H9 (cell line): Measurements from ENCODE around the gene SLC17A1. TPM values are rescaled to one million over a fixed set of nuclear protein-coding genes. Genes with fewer than 3 reads are reported as not detected.

Experiments
- DNase-seq: peaks from one replicate; pipeline ENCODE4 v3.0.0-alpha.2; 2017
- H2AFZ ChIP-seq: one replicate; pipeline ENCODE4 v1.6.1; 2013; ENCODE audit warnings: mild to moderate bottlenecking, low read length, control low read depth, moderate library complexity
- H2AK5ac ChIP-seq: 2 replicates; pipeline ENCODE4 v1.6.1; 2013; ENCODE audit warnings: low read length, control low read depth, mixed read lengths; ENCODE audit not compliant: insufficient read length
- H2BK120ac ChIP-seq: one replicate; pipeline ENCODE4 v1.6.1; 2013; ENCODE audit warnings: low read depth, mild to moderate bottlenecking, low read length, control low read depth, inconsistent platforms; ENCODE audit not compliant: poor library complexity, severe bottlenecking
- H2BK12ac ChIP-seq: 2 replicates; pipeline ENCODE4 v1.6.1; 2013; ENCODE audit warnings: low read length, control low read depth, mixed read lengths, low read depth; ENCODE audit not compliant: insufficient read length
- H2BK15ac ChIP-seq: 2 replicates; pipeline ENCODE4 v1.6.1; 2013; ENCODE audit warnings: low read depth, low read length, control low read depth
- H2BK20ac ChIP-seq: one replicate; pipeline ENCODE4 v1.6.1; 2013; ENCODE audit warnings: low read depth, mild to moderate bottlenecking, low read length, control low read depth, inconsistent platforms; ENCODE audit not compliant: poor library complexity, severe bottlenecking
- H2BK5ac ChIP-seq: 2 replicates; pipeline ENCODE4 v1.6.1; 2013; ENCODE audit warnings: low read length, control low read depth, mixed read lengths; ENCODE audit not compliant: insufficient read length
- H3K14ac ChIP-seq: 2 replicates; pipeline ENCODE4 v1.6.1; 2013; ENCODE audit warnings: low read length, control low read depth; ENCODE audit not compliant: insufficient read depth
- H3K18ac ChIP-seq: 2 replicates; pipeline ENCODE4 v1.6.1; 2013; ENCODE audit warnings: low read depth, mild to moderate bottlenecking, mixed read lengths, low read length, control low read depth; ENCODE audit not compliant: insufficient read length
- H3K23ac ChIP-seq: 2 replicates; pipeline ENCODE4 v1.6.1; 2013; ENCODE audit warnings: low read length, control low read depth, mixed read lengths, low read depth; ENCODE audit not compliant: insufficient read length
- H3K23me2 ChIP-seq: 2 replicates; pipeline ENCODE4 v1.6.1; 2013; ENCODE audit warnings: low read depth, mild to moderate bottlenecking, mixed read lengths, low read length, control low read depth; ENCODE audit not compliant: insufficient read length, poor library complexity, severe bottlenecking
- H3K27ac ChIP-seq: 2 replicates; pipeline ENCODE4 v1.5.1; 2013; ENCODE audit warnings: low read length, control low read depth, mixed read lengths, low read depth; ENCODE audit not compliant: insufficient read length
- H3K27me3 ChIP-seq: 2 replicates; pipeline ENCODE4 v1.6.1; 2013; ENCODE audit warnings: low read length, control low read depth, inconsistent platforms; ENCODE audit not compliant: insufficient read depth
- H3K4ac ChIP-seq: 2 replicates; pipeline ENCODE4 v1.6.1; 2013; ENCODE audit warnings: low read depth, mild to moderate bottlenecking, control low read depth, inconsistent platforms, low read length, moderate library complexity
- H3K4me1 ChIP-seq: 2 replicates; pipeline ENCODE4 v1.6.1; 2013; ENCODE audit warnings: low read length, control low read depth, inconsistent platforms; ENCODE audit not compliant: insufficient read depth
- H3K4me2 ChIP-seq: 2 replicates; pipeline ENCODE4 v1.6.1; 2013; ENCODE audit warnings: low read length, control low read depth, mixed read lengths; ENCODE audit not compliant: insufficient read length, insufficient read depth
- H3K56ac ChIP-seq: 2 replicates; pipeline ENCODE4 v1.6.1; 2013; ENCODE audit warnings: low read depth, mild to moderate bottlenecking, mixed read lengths, low read length, control low read depth; ENCODE audit not compliant: insufficient read length
- H3K79me1 ChIP-seq: 2 replicates; pipeline ENCODE4 v1.6.1; 2013; ENCODE audit warnings: low read depth, mild to moderate bottlenecking, moderate library complexity, low read length, control low read depth, inconsistent platforms; ENCODE audit not compliant: insufficient read depth, poor library complexity, severe bottlenecking
- H3K79me2 ChIP-seq: 2 replicates; pipeline ENCODE4 v1.6.1; 2013; ENCODE audit warnings: low read length, control low read depth, inconsistent platforms; ENCODE audit not compliant: insufficient read depth
- H3K9ac ChIP-seq: 2 replicates; pipeline ENCODE4 v1.6.1; 2013; ENCODE audit warnings: low read length, control low read depth, mixed read lengths; ENCODE audit not compliant: insufficient read length; ENCODE audit errors: extremely low read depth
- H3K9me3 ChIP-seq: one replicate; pipeline ENCODE4 v1.6.1; 2013; ENCODE audit warnings: low read depth, low read length, inconsistent platforms; ENCODE audit not compliant: control insufficient read depth
- H3T11ph ChIP-seq: one replicate; pipeline ENCODE4 v1.6.1; 2013; ENCODE audit warnings: mild to moderate bottlenecking, low read length, control low read depth, inconsistent platforms
- H4K20me1 ChIP-seq: one replicate; pipeline ENCODE4 v1.6.1; 2013; ENCODE audit not compliant: control insufficient read depth, insufficient read length, insufficient read depth
- H4K5ac ChIP-seq: 2 replicates; pipeline ENCODE4 v1.6.1; 2013; ENCODE audit warnings: low read depth, mild to moderate bottlenecking, mixed read lengths, low read length, control low read depth; ENCODE audit not compliant: insufficient read length
- H4K8ac ChIP-seq: replicated peaks from 2 replicates; pipeline ENCODE4 v1.6.1; 2013; ENCODE audit warnings: low read length, control low read depth, mixed read lengths, low read depth; ENCODE audit not compliant: insufficient read length
- H4K91ac ChIP-seq: 2 replicates; pipeline ENCODE4 v1.6.1; 2013; ENCODE audit warnings: low read depth, mild to moderate bottlenecking, moderate library complexity, mixed read lengths, low read length, control low read depth; ENCODE audit not compliant: insufficient read length
- H3K27ac Mint-ChIP-seq, 3 experiments: 2 replicates in 2 of 3; 3 replicates in 1 of 3; pipeline ENCODE4 v1.8.0; 2020 to 2021; ENCODE audit warnings: mixed read lengths in 3 of 3, mild to moderate bottlenecking in 1 of 3, moderate library complexity in 1 of 3
- H3K27me3 Mint-ChIP-seq: 2 replicates; pipeline ENCODE4 v1.8.0; 2021; ENCODE audit warnings: low read depth, mild to moderate bottlenecking, moderate library complexity, mixed read lengths
- H3K36me3 Mint-ChIP-seq, 3 experiments: 2 replicates in 2 of 3; 3 replicates in 1 of 3; pipeline ENCODE4 v1.8.0; 2020 to 2021; ENCODE audit warnings: low read depth in 3 of 3, mixed read lengths in 3 of 3; ENCODE audit not compliant: insufficient read depth in 1 of 3
- H3K4me1 Mint-ChIP-seq, 2 experiments: 2 replicates each; pipeline ENCODE4 v1.8.0; 2020; ENCODE audit warnings: mixed read lengths in 2 of 2
- H3K4me3 Mint-ChIP-seq, 2 experiments: 2 replicates in 1 of 2; 3 replicates in 1 of 2; pipeline ENCODE4 v1.8.0; 2020 to 2021; ENCODE audit warnings: mild to moderate bottlenecking in 2 of 2, mixed read lengths in 2 of 2, moderate library complexity in 1 of 2
- H3K9me3 Mint-ChIP-seq, 2 experiments: 2 replicates in 1 of 2; 3 replicates in 1 of 2; pipeline ENCODE4 v1.8.0; 2020; ENCODE audit warnings: mild to moderate bottlenecking in 2 of 2, mixed read lengths in 2 of 2, moderate library complexity in 1 of 2
- CTCF ChIP-seq: fragments of 200-600 bp; sonication (generic); conservative IDR thresholded peaks from 3 replicates; pipeline ENCODE4 v1.8.0; 2021; ENCODE audit warnings: antibody characterized with exemption, mild to moderate bottlenecking
- WGBS: extraction: QIAGEN DNeasy Blood & Tissue Kit; methylation state at CpG from one replicate; pipeline ENCODE4 v1.1.7; 2013; ENCODE audit warnings: missing lambda C conversion rate, low lambda C conversion rate, mixed read lengths; ENCODE audit not compliant: insufficient read length; ENCODE audit errors: extremely low coverage; 5-methylcytosine and 5-hydroxymethylcytosine counted together
- total RNA-seq: library from RNA; stranded (reverse); gene quantifications from 2 replicates; pipeline ENCODE4 v1.2.1, GENCODE V29; 2021

Gene SLC17A1
- total RNA-seq, 1 experiment from 2014 or later = not detected

DNA sequence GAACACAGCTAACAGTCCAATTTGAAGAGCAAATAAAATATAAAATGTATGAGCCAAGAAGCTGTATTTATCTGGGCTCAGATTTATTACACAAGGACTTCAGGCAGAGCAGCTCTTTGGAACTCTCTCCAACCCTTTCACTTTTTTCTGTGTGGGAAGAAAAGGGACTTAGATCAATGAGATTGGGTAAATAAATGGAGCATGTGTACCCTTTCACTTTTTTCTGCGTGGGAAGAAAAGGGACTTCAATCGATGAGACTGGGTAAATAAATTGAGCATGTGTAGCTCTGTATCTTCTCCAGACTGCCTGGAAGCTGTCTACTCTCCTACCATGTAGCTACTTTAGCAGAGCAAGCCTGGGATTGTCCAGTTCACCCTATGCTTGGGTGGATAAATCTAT, 31.5 kb upstream of the SLC17A1 start:
- Mint-ChIP-seq H3K4me3 (no peak overlapping the region), H3K27me3 (no peaks in the 10 kb centered on the region; the same call in none of the 2 replicates), H3K36me3 (no peaks in the 10 kb centered on the region), H3K4me1 (no peaks in the 10 kb centered on the region), H3K9me3 (no peaks in the 10 kb centered on the region), H3K27ac (no peak overlapping the region)
- Histone ChIP-seq H2BK12ac (no peak overlapping the region), H3K27me3 (no peaks in the 10 kb centered on the region), H2BK120ac (no peak overlapping the region), H3K9ac (no peak overlapping the region), H2BK20ac (no peak overlapping the region), H3K23ac (no peak overlapping the region), H3T11ph (no peak overlapping the region), H3K9me3 (no peaks in the 10 kb centered on the region), H3K14ac (no peak overlapping the region), H3K23me2 (no peaks in the 10 kb centered on the region), H3K4me2 (no peak overlapping the region), H4K20me1 (no peaks in the 10 kb centered on the region), H3K18ac (no peak overlapping the region), H4K8ac (no peak overlapping the region), H2BK15ac (no peak overlapping the region), H2AK5ac (no peak overlapping the region), H3K56ac (no peak overlapping the region), H2BK5ac (no peak overlapping the region), H3K4me1 (no peaks in the 10 kb centered on the region), H4K5ac (no peak overlapping the region), H2AFZ (no peak overlapping the region), H3K79me1 (no peaks in the 10 kb centered on the region), H3K79me2 (no peaks in the 10 kb centered on the region), H3K4ac (no peak overlapping the region), H3K27ac (no peak overlapping the region), H4K91ac (no peak overlapping the region)
- no peak for DNase-seq
- TF ChIP-seq CTCF = no peak
- WGBS = no CpG with 5 or more reads among the region's 2 CpGs
